AG04450 (cell line): ENCODE data around the gene OSBPL3. TPM values are rescaled to one million over a fixed set of nuclear protein-coding genes. Genes with fewer than 3 reads are reported as not detected.

Source experiments
- CTCF ChIA-PET: fragments of 300-600, 350-600 bp; formaldehyde crosslinking; extraction: SDS; loops from one replicate; lab custom pipeline; 2022; ENCODE audit warnings: antibody characterized with exemption, inconsistent platforms; lab: Charles Lee
- POLR2A ChIA-PET: fragments of 350-600 bp; formaldehyde crosslinking; extraction: SDS; loops from one replicate; lab custom pipeline; 2021; ENCODE audit warnings: antibody characterized with exemption, inconsistent platforms; lab: Yijun Ruan, JAX
- DNase-seq: peaks from one replicate; pipeline ENCODE4 v3.0.0-alpha.2; 2011; ENCODE audit warnings: low read depth, low spot score
- H3K27ac ChIP-seq: one replicate; pipeline ENCODE4 v1.5.1; 2012; ENCODE audit warnings: low read depth, low read length, control low read depth
- H3K27me3 ChIP-seq: one replicate; pipeline ENCODE4 v1.6.0; 2012; ENCODE audit warnings: low read length; ENCODE audit not compliant: control insufficient read depth, insufficient read depth
- H3K4me3 ChIP-seq: 2 replicates; pipeline ENCODE4 v1.5.1; 2011; ENCODE audit warnings: mild to moderate bottlenecking, low read depth, low read length, control low read depth
- H3K9me3 ChIP-seq: 2 replicates; pipeline ENCODE4 v1.5.1; 2012; ENCODE audit warnings: low read length; ENCODE audit not compliant: control insufficient read depth, insufficient read depth
- polyA plus RNA-seq: library from polyadenylated mRNA; depleted of rRNA; stranded (reverse); fragments of >200 nt; gene quantifications from 2 replicates; pipeline ENCODE4 v1.2.3, GENCODE V29; 2011
- TF ChIP-seq, protein P1 (sequence below): IDR thresholded peaks from 2 replicates; pipeline ENCODE4 v1.5.1; 2011; ENCODE audit warnings: low read depth, low read length, control low read depth, inconsistent platforms

OSBPL3 gene
- polyA plus RNA-seq, 1 experiment = 37.8 TPM

DNA sequence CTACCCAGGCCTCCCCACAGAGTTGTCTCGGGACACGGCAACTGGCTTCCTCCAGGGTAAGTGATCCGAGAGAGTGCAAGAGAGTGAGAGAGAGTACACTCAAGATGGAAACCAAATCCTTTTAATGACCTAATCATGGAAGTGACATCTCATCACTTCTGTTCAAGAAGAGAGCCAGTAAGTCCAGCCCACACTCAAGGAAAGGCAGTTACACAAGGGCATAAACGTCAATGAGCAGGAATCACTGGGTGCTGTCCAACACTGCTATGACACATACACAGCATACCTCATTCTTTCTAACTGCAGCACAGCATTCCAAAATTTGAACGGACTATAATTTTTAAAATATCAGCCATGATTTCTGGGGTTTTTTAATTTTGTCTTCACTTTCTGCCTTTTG lies 29.3 kb upstream of the OSBPL3 start:
- H3K27ac ChIP-seq = peak overlapping the region; percentile 76
- H3K4me3 ChIP-seq = no peak overlapping the region
- peak; percentile 80 for DNase-seq
- CTCF ChIA-PET = interaction anchor here (1.2 to 2.1 kb wide), 2 partner anchors 16 to 90 kb away, joined by 4 to 5 read pairs; no protein-coding TSS in a partner anchor
- no peaks in the 10 kb centered on the region for H3K27me3 ChIP-seq
- H3K9me3 ChIP-seq = peaks cover 3% of the 10 kb centered on the region; the same call in 1 of the 2 replicates
- TF ChIP-seq, protein P1, sequence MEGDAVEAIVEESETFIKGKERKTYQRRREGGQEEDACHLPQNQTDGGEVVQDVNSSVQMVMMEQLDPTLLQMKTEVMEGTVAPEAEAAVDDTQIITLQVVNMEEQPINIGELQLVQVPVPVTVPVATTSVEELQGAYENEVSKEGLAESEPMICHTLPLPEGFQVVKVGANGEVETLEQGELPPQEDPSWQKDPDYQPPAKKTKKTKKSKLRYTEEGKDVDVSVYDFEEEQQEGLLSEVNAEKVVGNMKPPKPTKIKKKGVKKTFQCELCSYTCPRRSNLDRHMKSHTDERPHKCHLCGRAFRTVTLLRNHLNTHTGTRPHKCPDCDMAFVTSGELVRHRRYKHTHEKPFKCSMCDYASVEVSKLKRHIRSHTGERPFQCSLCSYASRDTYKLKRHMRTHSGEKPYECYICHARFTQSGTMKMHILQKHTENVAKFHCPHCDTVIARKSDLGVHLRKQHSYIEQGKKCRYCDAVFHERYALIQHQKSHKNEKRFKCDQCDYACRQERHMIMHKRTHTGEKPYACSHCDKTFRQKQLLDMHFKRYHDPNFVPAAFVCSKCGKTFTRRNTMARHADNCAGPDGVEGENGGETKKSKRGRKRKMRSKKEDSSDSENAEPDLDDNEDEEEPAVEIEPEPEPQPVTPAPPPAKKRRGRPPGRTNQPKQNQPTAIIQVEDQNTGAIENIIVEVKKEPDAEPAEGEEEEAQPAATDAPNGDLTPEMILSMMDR = no peak
- POLR2A ChIA-PET = interaction anchor here (0.7 kb wide), 1 partner anchor 15 kb away, joined by 7 read pairs; no protein-coding TSS in a partner anchor

DNA sequence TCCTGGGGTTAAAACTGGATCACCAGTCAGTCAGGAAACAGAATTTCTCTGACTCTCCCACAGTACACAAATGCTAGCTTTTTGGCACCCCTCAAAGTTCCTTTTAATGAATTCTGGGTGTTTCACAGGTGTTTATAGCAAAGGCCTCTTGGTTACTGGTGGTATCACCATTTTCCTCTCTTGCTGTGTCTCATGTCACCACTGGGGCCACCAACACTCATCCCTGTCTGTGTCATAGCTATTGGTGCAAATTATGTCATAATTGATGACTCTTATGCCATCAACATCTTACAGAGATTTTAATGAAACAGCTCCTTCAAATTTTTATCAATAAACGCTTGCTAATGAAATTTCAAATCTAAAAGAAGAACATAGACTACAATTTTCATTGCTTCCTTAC lies 27.7 kb upstream of the OSBPL3 start:
- TF ChIP-seq, protein P1 = no peak
- Histone ChIP-seq H3K4me3 (no peak overlapping the region), H3K9me3 (peaks cover 3% of the 10 kb centered on the region; the same call in 1 of the 2 replicates), H3K27ac (no peak overlapping the region), H3K27me3 (no peaks in the 10 kb centered on the region)
- no peak for DNase-seq
- ChIA-PET POLR2A (no interaction called here), CTCF (interaction anchor here (1.0 to 2.1 kb wide), 3 partner anchors 18 to 195 kb away, joined by 4 to 7 read pairs (median 5); no protein-coding TSS in a partner anchor)

DNA sequence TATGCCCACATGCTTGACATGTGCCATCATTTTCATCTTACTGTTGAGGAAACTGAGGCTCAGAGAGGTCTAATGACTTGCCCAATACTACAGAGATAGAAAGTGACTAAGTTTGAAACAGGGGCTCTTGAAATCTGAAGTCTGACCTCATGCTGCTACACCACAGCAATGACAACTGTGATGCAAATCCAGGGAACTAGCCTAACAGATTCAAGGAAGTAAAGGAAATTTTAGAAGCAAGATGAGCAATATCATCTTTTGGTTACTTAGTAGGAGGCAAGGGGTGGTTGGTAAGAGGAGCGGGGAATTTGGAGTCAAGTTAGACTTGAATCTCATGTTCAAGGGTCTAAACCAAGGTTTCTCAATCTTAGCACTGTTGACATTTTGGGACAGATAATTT lies 26.3 kb upstream of the OSBPL3 start:
- H3K27ac ChIP-seq = no peak overlapping the region
- ChIA-PET POLR2A (no interaction called here), CTCF (interaction anchor here (0.8 to 1.0 kb wide), 2 partner anchors 87 to 194 kb away, joined by 3 read pairs; no protein-coding TSS in a partner anchor)
- no peak for DNase-seq
- H3K9me3 ChIP-seq = peaks cover 3% of the 10 kb centered on the region; the same call in 1 of the 2 replicates
- no peak overlapping the region for H3K4me3 ChIP-seq
- TF ChIP-seq, protein P1 = no peak
- no peaks in the 10 kb centered on the region for H3K27me3 ChIP-seq

DNA sequence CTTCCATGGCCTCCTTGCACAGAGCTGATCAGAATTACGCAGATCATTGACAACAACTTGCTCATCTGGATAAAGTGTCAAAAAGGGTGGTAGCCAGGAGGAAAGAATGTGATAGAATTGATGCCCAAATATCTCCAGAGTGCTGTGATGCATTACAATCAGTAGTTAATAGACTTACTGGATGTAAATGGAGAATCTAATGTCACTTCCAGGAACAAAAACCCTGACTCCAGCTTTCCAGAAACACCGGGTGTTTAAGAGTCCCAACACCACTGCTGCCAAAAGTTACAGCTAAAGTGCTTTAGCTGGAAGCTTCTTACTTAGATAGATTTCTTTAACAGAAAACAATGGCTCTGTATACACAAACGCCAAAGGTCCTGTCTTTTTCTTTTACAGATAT lies 25.7 kb upstream of the OSBPL3 start:
- Histone ChIP-seq H3K4me3 (no peak overlapping the region), H3K27ac (no peak overlapping the region), H3K9me3 (peaks cover 3% of the 10 kb centered on the region; the same call in 1 of the 2 replicates), H3K27me3 (no peaks in the 10 kb centered on the region)
- CTCF ChIA-PET = interaction anchor here (0.6 to 1.0 kb wide), 2 partner anchors 80 to 194 kb away, joined by 3 to 5 read pairs; no protein-coding TSS in a partner anchor
- TF ChIP-seq, protein P1 = no peak
- no peak for DNase-seq
- POLR2A ChIA-PET = no interaction called here

DNA sequence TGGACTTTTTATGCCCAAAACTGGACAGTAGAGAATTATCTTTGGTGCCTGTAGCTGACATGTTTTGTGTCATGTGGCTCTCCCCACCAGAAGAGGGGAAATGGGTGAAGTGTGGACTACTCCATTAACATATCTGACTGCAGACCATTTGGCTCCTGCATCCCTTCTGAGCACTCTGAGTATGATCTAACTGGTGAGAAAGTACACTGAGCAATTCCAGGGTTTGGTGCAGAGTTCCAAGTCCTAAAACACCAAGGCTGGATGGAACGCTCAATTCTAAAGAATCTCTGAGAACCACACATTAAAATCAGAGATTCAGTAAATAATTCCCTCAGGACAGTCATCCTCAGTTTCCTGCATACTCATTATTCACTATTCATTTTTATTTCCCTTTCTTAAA lies 22.8 kb upstream of the OSBPL3 start:
- ChIA-PET CTCF (interaction anchor here (1.0 kb wide), 1 partner anchor 21 kb away, joined by 4 read pairs; no protein-coding TSS in a partner anchor), POLR2A (no interaction called here)
- Histone ChIP-seq H3K27ac (no peak overlapping the region), H3K9me3 (no peaks in the 10 kb centered on the region), H3K27me3 (no peaks in the 10 kb centered on the region), H3K4me3 (no peak overlapping the region)
- TF ChIP-seq, protein P1 = no peak
- DNase-seq = no peak
